SK-N-MC (cell line): ENCODE results near the gene MRPS23.

Experiments used
- DNase-seq: peaks from one replicate; pipeline ENCODE4 v3.0.0-alpha.2; 2011; ENCODE audit warnings: low read depth, low spot score
- H3K27ac ChIP-seq: fragments of 200-600 bp; sonication (generic); 2 replicates; pipeline ENCODE4 v1.5.1; 2016; ENCODE audit warnings: mixed run types
- H3K36me3 ChIP-seq: fragments of 200-600 bp; sonication (generic); 2 replicates; pipeline ENCODE4 v1.6.1; 2017; ENCODE audit warnings: antibody characterized with exemption, low read length, mixed read lengths; ENCODE audit not compliant: insufficient read depth
- H3K4me3 ChIP-seq: fragments of 200-600 bp; sonication (generic); 2 replicates; pipeline ENCODE4 v1.5.1; 2016
- H3K9ac ChIP-seq: fragments of 200-600 bp; sonication (generic); 2 replicates; pipeline ENCODE4 v1.8.0; 2017; ENCODE audit warnings: mixed run types, mixed read lengths; ENCODE audit not compliant: insufficient read length
- H3K9me3 ChIP-seq: fragments of 200-600 bp; sonication (generic); 2 replicates; pipeline ENCODE4 v1.6.1; 2017; ENCODE audit warnings: low read depth, mild to moderate bottlenecking, antibody characterized with exemption, low read length, moderate library complexity, mixed read lengths
- EZH2 ChIP-seq: fragments of 200-600 bp; sonication (generic); IDR thresholded peaks from one replicate; pipeline ENCODE4 v1.6.1; 2017; ENCODE audit warnings: antibody characterized with exemption
- FOXP2 ChIP-seq: optimal IDR thresholded peaks from 2 replicates; pipeline ENCODE3; 2011; ENCODE audit warnings: mild to moderate bottlenecking, moderate library complexity; ENCODE audit not compliant: insufficient read depth; ENCODE audit errors: extremely low read length, control extremely low read depth
- POLR2AphosphoS5 ChIP-seq: IDR thresholded peaks from 2 replicates; pipeline ENCODE4 v1.6.1; 2012; ENCODE audit warnings: mild to moderate bottlenecking, low read depth, low read length, borderline replicate concordance

The MRPS23 gene

DNA sequence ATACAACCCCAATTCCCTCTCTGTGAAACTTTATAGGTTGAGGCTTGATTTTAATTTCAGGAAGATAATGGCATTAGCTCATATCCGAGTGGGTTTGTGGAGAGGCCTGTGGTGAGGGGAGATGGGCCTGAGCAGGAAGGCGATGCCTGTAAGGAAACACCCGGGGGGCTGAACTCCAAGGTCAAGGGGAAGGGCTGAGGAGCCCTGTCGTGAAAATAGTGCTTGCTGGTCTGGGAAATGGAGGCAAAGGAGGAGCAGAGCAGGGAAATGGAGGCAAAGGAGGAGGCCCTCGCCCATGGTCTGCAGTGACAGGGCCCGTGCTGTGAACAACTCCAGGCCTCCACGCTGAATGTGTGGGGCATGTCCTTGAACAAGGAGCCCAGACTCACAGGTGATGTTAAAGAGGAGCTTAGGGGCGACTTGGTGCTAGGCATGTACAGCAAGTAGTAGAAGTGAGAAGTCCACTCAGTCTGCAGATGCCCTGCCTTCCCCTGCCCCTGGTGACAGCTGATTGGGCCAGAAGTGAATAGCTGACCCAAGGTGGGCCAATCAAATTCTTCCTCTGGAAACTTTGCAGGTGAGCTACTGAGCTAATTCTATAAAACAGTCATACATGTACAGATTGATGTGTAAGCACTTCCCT, 38.1 kb downstream of the MRPS23 start:
- H3K36me3 ChIP-seq: no peaks in the 10 kb centered on the region
- no peaks in the 10 kb centered on the region for H3K9me3 ChIP-seq
- no peak overlapping the region for H3K9ac ChIP-seq
- H3K4me3 ChIP-seq: 0 out of 2 replicates have a peak overlapping the region, but pooled peaks have one; percentile 6
- DNase-seq: no peak
- no peak for TF ChIP-seq EZH2
- TF ChIP-seq FOXP2: no peak
- no peak overlapping the region for H3K27ac ChIP-seq

DNA sequence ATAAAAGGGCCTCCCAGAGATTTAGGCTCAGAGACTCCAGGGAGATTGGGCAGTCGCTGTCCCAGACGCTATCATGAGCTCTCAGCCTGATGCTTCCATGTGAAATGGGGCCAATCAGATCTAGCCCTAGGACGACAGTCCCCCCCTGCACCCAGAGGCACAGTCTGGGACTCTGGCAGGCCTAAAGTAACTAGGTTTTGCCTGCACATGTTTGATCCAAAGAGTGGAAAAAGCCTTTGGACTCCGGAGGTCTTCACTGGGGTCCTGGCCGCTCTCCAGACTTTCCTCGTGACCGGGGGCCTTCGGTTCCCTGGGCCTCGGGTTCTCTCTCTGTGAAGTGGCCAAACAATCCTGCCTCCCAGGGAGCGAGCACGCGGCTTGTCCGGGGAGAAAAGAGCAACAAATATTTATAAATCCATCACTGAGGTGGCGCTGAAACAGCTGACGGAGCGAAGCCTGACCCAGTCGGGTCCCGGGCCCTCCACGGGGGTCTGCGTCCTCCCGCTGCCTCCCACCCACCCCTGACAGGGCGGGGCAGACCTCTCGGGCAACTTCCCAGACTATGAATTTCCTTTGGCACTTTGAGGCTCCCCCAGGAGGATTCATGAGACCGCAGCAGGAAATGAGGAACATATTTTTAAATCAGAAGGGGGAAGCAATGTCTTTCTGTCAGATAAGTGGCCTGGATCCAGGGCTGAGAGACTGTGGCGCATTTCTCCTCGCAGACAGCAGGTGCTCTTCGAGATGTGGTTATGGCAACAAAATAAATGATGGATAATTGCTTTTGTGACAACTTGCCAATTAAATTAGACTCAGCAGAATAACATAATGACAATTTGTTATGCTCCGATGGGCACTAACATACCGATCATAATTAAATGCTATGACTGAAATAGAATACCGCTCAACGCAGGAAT, 38.9 kb downstream of the MRPS23 start:
- Histone ChIP-seq H3K36me3 (no peaks in the 10 kb centered on the region), H3K4me3 (peak overlapping the region; percentile 51), H3K27ac (no peak overlapping the region), H3K9me3 (no peaks in the 10 kb centered on the region), H3K9ac (no peak overlapping the region)
- peak; percentile 87 for DNase-seq
- TF ChIP-seq POLR2AphosphoS5 (peak; percentile 72; the same call in 1 of the 2 replicates), FOXP2 (peak; percentile 45), EZH2 (no peak)

DNA sequence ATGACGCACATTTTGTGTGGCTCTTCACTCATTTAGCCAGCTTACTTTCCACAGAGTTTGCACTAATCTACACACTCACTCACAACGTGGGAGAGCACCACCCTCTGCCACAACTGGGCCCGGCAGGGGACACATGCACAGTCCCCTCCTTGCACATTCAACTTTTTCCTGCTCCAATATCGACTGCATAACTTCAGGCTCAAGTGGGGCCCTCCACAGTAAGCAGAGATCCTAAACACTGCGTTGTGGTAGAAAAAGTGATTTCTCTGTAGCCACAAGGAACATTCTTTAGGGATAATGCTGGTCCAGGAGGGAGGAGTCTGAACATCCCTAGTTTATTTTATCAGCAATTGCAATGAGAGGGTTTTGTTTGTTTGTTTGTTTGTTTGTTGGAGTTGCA, 40.0 kb downstream of the MRPS23 start:
- Histone ChIP-seq H3K4me3 (no peak overlapping the region), H3K36me3 (no peaks in the 10 kb centered on the region), H3K9me3 (no peaks in the 10 kb centered on the region), H3K9ac (no peak overlapping the region), H3K27ac (no peak overlapping the region)
- no peak for TF ChIP-seq FOXP2
- no peak for DNase-seq

DNA sequence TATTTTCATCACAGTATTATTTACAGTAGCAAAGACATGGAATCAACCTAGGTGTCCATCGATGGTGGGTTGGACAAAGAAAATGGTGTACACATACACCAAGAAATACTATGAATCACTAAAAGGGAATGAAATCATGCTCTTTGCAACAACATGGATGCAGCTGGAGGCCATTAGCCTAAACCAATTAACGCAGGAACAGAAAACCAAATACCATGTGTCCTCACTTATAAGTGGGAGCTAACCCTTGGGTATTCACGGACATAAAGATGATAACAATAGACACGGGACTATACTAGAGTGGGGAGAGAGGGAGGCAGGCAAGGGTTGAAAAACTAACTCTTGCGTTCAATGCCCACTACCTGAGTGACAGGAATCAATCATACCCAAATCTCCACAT, 41.0 kb downstream of the MRPS23 start:
- no peak overlapping the region for H3K27ac ChIP-seq
- DNase-seq: no peak
- H3K36me3 ChIP-seq: no peaks in the 10 kb centered on the region
- TF ChIP-seq FOXP2 (no peak), POLR2AphosphoS5 (no peak), EZH2 (no peak)
- H3K9me3 ChIP-seq: no peaks in the 10 kb centered on the region
- H3K9ac ChIP-seq: no peak overlapping the region
- H3K4me3 ChIP-seq: no peak overlapping the region

DNA sequence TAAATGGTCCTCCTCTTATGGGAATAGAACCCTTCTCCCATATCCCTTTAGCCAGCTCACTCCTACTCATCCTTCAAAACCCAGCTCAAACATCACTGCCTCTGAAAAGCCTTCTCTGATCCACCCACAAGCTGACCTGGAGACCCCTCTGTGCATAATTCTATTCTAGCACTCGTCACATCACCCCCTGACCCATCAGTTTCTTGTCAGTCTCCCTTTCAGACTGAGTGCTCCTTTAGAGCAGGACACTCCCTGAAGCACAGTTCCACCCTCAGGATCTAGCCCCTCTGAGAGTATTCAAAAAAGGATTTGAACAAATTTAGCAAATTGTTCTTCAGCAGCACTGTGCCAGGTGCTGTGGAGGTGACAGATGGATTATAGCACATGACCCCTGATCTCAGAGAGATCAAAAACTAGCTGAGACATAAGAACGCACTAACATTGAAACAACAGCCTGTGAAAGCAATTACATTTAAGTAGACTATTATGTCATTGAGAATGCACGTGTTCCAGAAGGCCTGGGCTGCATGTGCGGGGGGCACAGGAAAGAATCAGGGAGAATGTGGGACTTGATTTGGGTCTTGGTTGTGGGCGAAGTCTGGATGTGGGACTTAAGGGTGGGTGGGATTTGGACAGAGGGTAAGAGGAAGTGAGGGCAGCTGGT, 43.5 kb downstream of the MRPS23 start:
- H3K9me3 ChIP-seq: no peaks in the 10 kb centered on the region
- H3K27ac ChIP-seq: no peak overlapping the region
- no peaks in the 10 kb centered on the region for H3K36me3 ChIP-seq
- DNase-seq: no peak
- no peak overlapping the region for H3K9ac ChIP-seq
- no peak overlapping the region for H3K4me3 ChIP-seq
- no peak for TF ChIP-seq EZH2
- TF ChIP-seq FOXP2: no peak
- TF ChIP-seq POLR2AphosphoS5: no peak

DNA sequence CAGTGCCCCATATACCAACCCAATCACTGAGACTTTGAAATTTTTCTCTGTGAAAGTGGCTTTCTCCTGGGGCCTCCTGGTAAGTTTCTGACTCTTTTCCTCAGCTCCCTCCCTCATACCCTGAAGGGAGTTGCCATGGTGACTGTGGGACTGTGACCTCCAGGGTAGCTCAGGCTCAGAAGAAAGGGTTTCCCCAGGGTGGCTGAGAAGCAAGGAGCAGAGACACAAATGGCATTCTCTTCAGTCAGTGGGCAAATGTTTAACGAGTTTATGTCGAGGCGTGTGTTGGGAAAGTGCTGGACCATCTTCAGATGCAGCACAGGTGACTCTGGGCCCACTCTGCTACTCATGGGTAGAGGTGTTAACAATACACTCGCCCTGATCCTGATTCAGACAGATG, 46.8 kb downstream of the MRPS23 start:
- Histone ChIP-seq H3K36me3 (no peaks in the 10 kb centered on the region), H3K9ac (no peak overlapping the region), H3K4me3 (no peak overlapping the region), H3K9me3 (no peaks in the 10 kb centered on the region), H3K27ac (no peak overlapping the region)
- no peak for TF ChIP-seq POLR2AphosphoS5
- TF ChIP-seq EZH2: no peak
- no peak for TF ChIP-seq FOXP2
- no peak for DNase-seq

DNA sequence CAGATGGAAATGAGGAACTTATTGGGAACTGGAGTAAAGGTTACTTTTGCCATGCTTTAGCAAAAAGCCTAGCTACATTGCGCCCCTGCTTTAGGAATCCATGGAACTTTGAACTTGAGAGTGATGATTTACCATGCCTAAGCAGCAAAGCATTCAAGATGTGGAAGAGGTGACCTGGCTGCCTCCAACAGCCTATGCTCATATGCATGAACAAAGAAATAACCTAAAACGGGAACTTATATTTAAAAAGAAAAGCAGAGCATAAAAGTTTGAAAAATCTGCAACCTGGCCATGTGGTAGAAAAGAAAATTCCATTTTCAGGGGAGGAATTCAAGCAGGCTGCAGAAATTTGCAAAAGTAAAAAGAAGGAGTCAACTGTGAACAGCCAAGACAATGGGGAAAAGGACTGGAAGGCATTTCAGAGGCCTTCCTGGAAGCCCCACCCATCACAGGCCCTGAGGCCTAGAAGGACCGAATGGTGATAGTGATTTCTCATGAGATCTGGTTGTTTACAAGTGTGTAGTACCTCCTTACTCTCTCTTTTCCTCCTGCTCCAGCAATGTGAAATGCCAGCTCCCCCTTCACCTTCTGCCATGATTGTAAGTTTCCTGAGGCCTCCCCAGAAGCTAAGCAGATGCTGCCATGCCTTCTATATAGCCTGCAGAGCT, 48.7 kb downstream of the MRPS23 start:
- no peaks in the 10 kb centered on the region for H3K36me3 ChIP-seq
- H3K4me3 ChIP-seq: no peak overlapping the region
- no peak overlapping the region for H3K9ac ChIP-seq
- H3K9me3 ChIP-seq: no peaks in the 10 kb centered on the region
- H3K27ac ChIP-seq: no peak overlapping the region
- DNase-seq: no peak
- no peak for TF ChIP-seq POLR2AphosphoS5
- TF ChIP-seq EZH2: no peak
- no peak for TF ChIP-seq FOXP2

DNA sequence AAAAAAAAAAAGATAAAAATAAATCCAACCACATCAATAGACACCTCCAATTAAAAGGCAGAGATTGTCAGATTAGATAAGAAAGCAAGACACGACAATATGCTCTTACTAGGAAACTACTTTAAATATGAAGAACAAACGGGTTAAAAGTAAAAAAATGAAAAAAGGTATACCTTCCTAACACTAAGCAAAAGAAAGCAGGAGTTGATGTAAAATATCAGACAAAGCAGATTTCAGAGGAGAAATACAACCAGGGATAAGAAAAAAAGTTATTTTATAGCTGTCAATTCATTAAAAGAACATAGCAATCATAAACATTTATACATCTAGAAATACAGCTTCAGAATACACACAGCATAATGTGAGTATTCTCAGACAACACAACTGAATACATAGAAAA, 55.0 kb downstream of the MRPS23 start:
- no peaks in the 10 kb centered on the region for H3K9me3 ChIP-seq
- no peak for TF ChIP-seq POLR2AphosphoS5
- TF ChIP-seq FOXP2: no peak
- TF ChIP-seq EZH2: no peak
- H3K36me3 ChIP-seq: no peaks in the 10 kb centered on the region
- H3K27ac ChIP-seq: no peak overlapping the region
- DNase-seq: no peak
- no peak overlapping the region for H3K4me3 ChIP-seq
- H3K9ac ChIP-seq: no peak overlapping the region
